Measurements from ENCODE around the gene EPHB1.

DNA sequence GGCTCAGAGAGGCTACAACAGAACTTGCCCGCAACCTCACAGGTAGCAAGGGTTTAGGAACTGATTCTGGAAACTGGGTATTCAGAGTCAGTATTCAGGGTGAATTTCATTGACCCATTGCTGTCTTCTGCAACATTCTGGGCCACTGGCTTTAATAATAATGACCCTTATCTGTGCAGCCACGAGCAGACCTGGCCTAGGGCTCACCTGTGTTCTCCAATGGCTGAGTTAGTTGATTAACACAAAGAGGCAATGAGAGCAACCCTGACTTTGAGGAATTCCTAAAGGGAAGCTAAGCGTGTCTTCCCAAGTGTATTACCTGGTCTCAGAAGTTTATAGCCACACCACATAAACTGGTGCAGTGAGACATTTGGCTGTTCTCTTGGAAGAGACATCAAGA lies 289.9 kb downstream of the EPHB1 start:
- TF ChIP-seq, protein P1, sequence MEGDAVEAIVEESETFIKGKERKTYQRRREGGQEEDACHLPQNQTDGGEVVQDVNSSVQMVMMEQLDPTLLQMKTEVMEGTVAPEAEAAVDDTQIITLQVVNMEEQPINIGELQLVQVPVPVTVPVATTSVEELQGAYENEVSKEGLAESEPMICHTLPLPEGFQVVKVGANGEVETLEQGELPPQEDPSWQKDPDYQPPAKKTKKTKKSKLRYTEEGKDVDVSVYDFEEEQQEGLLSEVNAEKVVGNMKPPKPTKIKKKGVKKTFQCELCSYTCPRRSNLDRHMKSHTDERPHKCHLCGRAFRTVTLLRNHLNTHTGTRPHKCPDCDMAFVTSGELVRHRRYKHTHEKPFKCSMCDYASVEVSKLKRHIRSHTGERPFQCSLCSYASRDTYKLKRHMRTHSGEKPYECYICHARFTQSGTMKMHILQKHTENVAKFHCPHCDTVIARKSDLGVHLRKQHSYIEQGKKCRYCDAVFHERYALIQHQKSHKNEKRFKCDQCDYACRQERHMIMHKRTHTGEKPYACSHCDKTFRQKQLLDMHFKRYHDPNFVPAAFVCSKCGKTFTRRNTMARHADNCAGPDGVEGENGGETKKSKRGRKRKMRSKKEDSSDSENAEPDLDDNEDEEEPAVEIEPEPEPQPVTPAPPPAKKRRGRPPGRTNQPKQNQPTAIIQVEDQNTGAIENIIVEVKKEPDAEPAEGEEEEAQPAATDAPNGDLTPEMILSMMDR (conservative IDR thresholded peaks at IDR 0.05): no peak
- TF ChIP-seq ZFX (IDR thresholded peaks at IDR 0.05): no peak

Data from C4-2B (cell line).